SK-N-SH (cell line): Measurements from ENCODE around the gene ABCF1. TPM values are rescaled to one million over a fixed set of nuclear protein-coding genes. Genes with fewer than 3 reads are reported as not detected.

Experiments
- CTCF ChIA-PET: fragments of 300-600, 350-600 bp; formaldehyde crosslinking; extraction: SDS; loops from one replicate; lab custom pipeline; 2021; lab: Yijun Ruan, JAX
- POLR2A ChIA-PET: fragments of 350-600 bp; sonication (Branson Sonifier 250); formaldehyde crosslinking; extraction: SDS; loops from one replicate; lab custom pipeline; 2020; ENCODE audit warnings: antibody characterized with exemption, inconsistent platforms; lab: Yijun Ruan, JAX
- DNase-seq: peaks from one replicate; pipeline ENCODE4 v3.0.0; 2012
- H2AFZ ChIP-seq: fragments of 200-600 bp; sonication (generic); 2 replicates; pipeline ENCODE4 v1.8.1; 2016; ENCODE audit warnings: antibody characterized with exemption, mild to moderate bottlenecking, low read depth
- H3F3A ChIP-seq: fragments of 200-600 bp; sonication (generic); replicated peaks from 2 replicates; pipeline ENCODE3; 2016; ENCODE audit warnings: antibody characterized with exemption, mild to moderate bottlenecking; ENCODE audit not compliant: insufficient read depth
- H3K27ac ChIP-seq, 2 experiments: fragments of 200-500 bp in 1 of 2; fragments of 200-600 bp in 1 of 2; sonication (Bioruptor generic) in 1 of 2; sonication (generic), shearing (Covaris generic) in 1 of 2; 2 replicates each; pipeline versions ENCODE4 v1.5.1 to v1.6.1; 2014 to 2016; ENCODE audit warnings: low read depth in 2 of 2, inconsistent platforms in 1 of 2, low read length in 1 of 2, mild to moderate bottlenecking in 1 of 2, mixed read lengths in 1 of 2
- H3K27me3 ChIP-seq: fragments of 200-600 bp; sonication (generic), shearing (Covaris generic); 2 replicates; pipeline ENCODE4 v1.6.1; 2016; ENCODE audit warnings: mixed run types; ENCODE audit not compliant: insufficient read depth
- H3K36me3 ChIP-seq, 2 experiments: fragments of 200-500 bp in 1 of 2; fragments of 200-600 bp in 1 of 2; sonication (Bioruptor generic) in 1 of 2; sonication (generic) in 1 of 2; replicated peaks in 1 of 2; 2 replicates each; pipeline versions ENCODE3 to v1.5.1; 2014 to 2016; ENCODE audit warnings: low read length in 1 of 2, mild to moderate bottlenecking in 1 of 2; ENCODE audit not compliant: insufficient read depth in 2 of 2, control insufficient read depth in 1 of 2
- H3K4me1 ChIP-seq, 2 experiments: fragments of 200-500 bp in 1 of 2; fragments of 200-600 bp in 1 of 2; sonication (Bioruptor generic) in 1 of 2; sonication (generic), shearing (Covaris generic) in 1 of 2; 2 replicates each; pipeline versions ENCODE4 v1.5.1 to v1.6.1; 2014 to 2016; ENCODE audit warnings: low read depth in 1 of 2, low read length in 1 of 2, mixed run types in 1 of 2; ENCODE audit not compliant: insufficient read depth in 2 of 2, control insufficient read depth in 1 of 2
- H3K4me2 ChIP-seq: fragments of 200-600 bp; sonication (generic), shearing (Covaris generic); 2 replicates; pipeline ENCODE4 v1.6.1; 2017; ENCODE audit warnings: mixed run types
- H3K4me3 ChIP-seq, 2 experiments: fragments of 200-500 bp in 1 of 2; fragments of 200-600 bp in 1 of 2; sonication (Bioruptor generic) in 1 of 2; sonication (generic), shearing (Covaris generic) in 1 of 2; 2 replicates each; pipeline versions ENCODE4 v1.5.1 to v1.8.1; 2014 to 2016; ENCODE audit warnings: low read depth in 2 of 2, inconsistent platforms in 1 of 2, low read length in 1 of 2, mild to moderate bottlenecking in 1 of 2, mixed read lengths in 1 of 2, moderate library complexity in 1 of 2
- H3K79me2 ChIP-seq: fragments of 200-600 bp; sonication (generic); 2 replicates; pipeline ENCODE4 v1.8.1; 2017; ENCODE audit warnings: mild to moderate bottlenecking; ENCODE audit not compliant: insufficient read depth
- H3K9ac ChIP-seq: fragments of 200-600 bp; sonication (generic); 2 replicates; pipeline ENCODE4 v1.6.1; 2017; ENCODE audit warnings: mixed run types
- H3K9me2 ChIP-seq: fragments of 200-600 bp; sonication (generic); 2 replicates; pipeline ENCODE4 v1.6.1; 2017; ENCODE audit warnings: mixed run types
- H3K9me3 ChIP-seq: fragments of 200-600 bp; sonication (generic); 2 replicates; pipeline ENCODE4 v1.6.1; 2017; ENCODE audit warnings: mixed run types, mild to moderate bottlenecking, moderate library complexity
- H4K20me1 ChIP-seq: fragments of 200-600 bp; sonication (generic); 2 replicates; pipeline ENCODE4 v1.6.1; 2017; ENCODE audit warnings: mild to moderate bottlenecking, mixed run types; ENCODE audit not compliant: insufficient read depth
- ELF1 ChIP-seq: IDR thresholded peaks from 2 replicates; pipeline ENCODE4 v1.4.0; 2012
- EP300 ChIP-seq, 2 experiments: IDR thresholded peaks; 2 replicates each; pipeline versions ENCODE4 v1.4.0 to v1.6.1; 2012; ENCODE audit warnings: borderline replicate concordance in 1 of 2, low read depth in 1 of 2, low read length in 1 of 2
- EZH2phosphoT487 ChIP-seq: fragments of 200-600 bp; sonication (generic); IDR thresholded peaks from 2 replicates; pipeline ENCODE4 v1.6.1; 2017; ENCODE audit warnings: low read depth, mixed run types, mild to moderate bottlenecking, antibody characterized with exemption, moderate library complexity, borderline replicate concordance
- FOXM1 ChIP-seq: IDR thresholded peaks from 2 replicates; pipeline ENCODE4 v1.4.0; 2012; ENCODE audit warnings: low read depth, mild to moderate bottlenecking
- GABPA ChIP-seq: IDR thresholded peaks from 2 replicates; pipeline ENCODE4 v1.4.0; 2012; ENCODE audit warnings: low read depth, mild to moderate bottlenecking
- NFIC ChIP-seq: IDR thresholded peaks from 2 replicates; pipeline ENCODE4 v1.4.0; 2012; ENCODE audit warnings: borderline replicate concordance
- POLR2AphosphoS5 ChIP-seq: IDR thresholded peaks from 2 replicates; pipeline ENCODE4 v1.6.1; 2012; ENCODE audit warnings: low read depth, low read length
- REST ChIP-seq: IDR thresholded peaks from 2 replicates; pipeline ENCODE4 v1.6.1; 2012; ENCODE audit warnings: mild to moderate bottlenecking, low read depth, low read length, moderate library complexity
- SMC3 ChIP-seq: IDR thresholded peaks from 2 replicates; pipeline ENCODE4 v1.6.1; 2012; ENCODE audit warnings: low read depth, low read length, improper control_type of control experiment
- TCF12 ChIP-seq: IDR thresholded peaks from 2 replicates; pipeline ENCODE4 v1.4.0; 2012
- ZBTB33 ChIP-seq: IDR thresholded peaks from 2 replicates; pipeline ENCODE4 v1.4.0; 2012; ENCODE audit warnings: low read depth, borderline replicate concordance
- WGBS: methylation state at CpG from one replicate; pipeline ENCODE4 v1.1.6; 2017; ENCODE audit warnings: low lambda C conversion rate; 5-methylcytosine and 5-hydroxymethylcytosine counted together
- polyA plus RNA-seq, 3 experiments: library from polyadenylated mRNA; depleted of rRNA; stranded (reverse); fragments of >200 nt; gene quantifications; 2 replicates each; pipeline ENCODE4 v1.2.3, GENCODE V29; 2012

ABCF1 gene
- polyA plus RNA-seq, 1 of the 3 experiments (the other 2 are of a cell fraction), result 53.4 TPM

GRCh38 chr6:30599625-30600324 is 28.5 kb downstream of the ABCF1 start (continued):
- no peak for TF ChIP-seq REST
- TF ChIP-seq SMC3, result no peak

- H3K9me2 ChIP-seq, result no peaks in the 10 kb centered on the region
- H3K9me3 ChIP-seq, result no peaks in the 10 kb centered on the region
- ChIA-PET POLR2A (interaction anchor here (1.2 to 2.4 kb wide), 5 partner anchors 7 to 13 kb away, joined by 3 to 18 read pairs (median 6); no protein-coding TSS in a partner anchor), CTCF (interaction anchor here (1.4 to 9.9 kb wide), 4 partner anchors 10 to 56 kb away, joined by 5 to 118 read pairs (median 12); no protein-coding TSS in a partner anchor)
- H3K36me3 ChIP-seq, result peaks cover 33 to 52% of the 10 kb centered on the region in 2 experiments
- no peak overlapping the region for H3K9ac ChIP-seq
- 96% methylated on average over 6 of the region's 10 CpGs for WGBS
- no peaks in the 10 kb centered on the region for H3K4me1 ChIP-seq
- H3K27me3 ChIP-seq, result no peaks in the 10 kb centered on the region
- H3K4me2 ChIP-seq, result no peak overlapping the region
- H2AFZ ChIP-seq, result no peak overlapping the region
- H3F3A ChIP-seq, result peaks cover 35% of the 10 kb centered on the region
- H4K20me1 ChIP-seq, result no peaks in the 10 kb centered on the region
- H3K27ac ChIP-seq, result 0 out of 4 replicates have a peak overlapping the region, but pooled peaks of 1 of the 2 experiments have one; percentile 13
- no peak overlapping the region for H3K4me3 ChIP-seq
- no peak for TF ChIP-seq FOXM1
- peak; percentile 29; the same call in 1 of the 2 replicates for TF ChIP-seq POLR2AphosphoS5
- no peak for TF ChIP-seq EZH2phosphoT487
- TF ChIP-seq TCF12, result no peak
- no peak for TF ChIP-seq EP300 (IDR thresholded peaks at IDR 0.05; ENCODE audit: borderline replicate concordance in 1 of 2, low read depth in 1 of 2, low read length in 1 of 2)
- no peak for TF ChIP-seq ELF1
- TF ChIP-seq NFIC, result 0 out of 2 replicates have a peak, but pooled peaks have one; percentile 7
- no peak for TF ChIP-seq ZBTB33
- TF ChIP-seq GABPA, result no peak
- TF ChIP-seq, all 33 proteins: peak for 2
- H3K79me2 ChIP-seq, result no peaks in the 10 kb centered on the region
- no peak for DNase-seq
Measured at GRCh38 chr6:30600451-30600961, 29.3 kb downstream of the ABCF1 start.
